T-cell (primary cell): ENCODE results near the gene JTB. TPM values are rescaled to one million over a fixed set of nuclear protein-coding genes. Genes with fewer than 3 reads are reported as not detected.

Source experiments
- ATAC-seq, 4 experiments: fragments of 200-7000 bp in 3 of 4; fragments of 150-1000 bp in 1 of 4; cut with Tn5 transposase; replicated peaks in 1 of 4; 1 replicate in 3 of 4; 2 replicates in 1 of 4; pipeline ENCODE4 v1.10.0; 2021; ENCODE audit warnings: moderate library complexity in 3 of 4, mild to moderate bottlenecking in 2 of 4, moderate number of reproducible peaks in 1 of 4
- CTCF ChIA-PET, 2 donors: fragments of 300-600 bp; sonication (Branson Sonifier 250); formaldehyde crosslinking; loops; one replicate each; lab custom pipeline; 2022; ENCODE audit warnings: antibody characterized with exemption in 2 of 2; lab: Charles Lee
- POLR2A ChIA-PET, 2 donors: fragments of 300-600 bp; sonication (Branson Sonifier 250); formaldehyde crosslinking; loops; one replicate each; lab custom pipeline; 2022; ENCODE audit warnings: antibody characterized with exemption in 2 of 2; lab: Charles Lee
- DNase-seq, 35 experiments: peaks; one replicate each; pipeline versions ENCODE4 v3.0.0 to v3.0.0-alpha.2; 2013 to 2023
- H3K27ac ChIP-seq: one replicate; pipeline ENCODE4 v1.5.1; 2013; ENCODE audit warnings: low read length
- H3K27me3 ChIP-seq, 2 experiments: replicated peaks in 1 of 2; 1 replicate in 1 of 2; 2 replicates in 1 of 2; pipeline versions ENCODE4 v1.6.1 to v1.7.0; 2013; ENCODE audit warnings: low read length in 1 of 2, mixed read lengths in 1 of 2; ENCODE audit not compliant: control insufficient read depth in 2 of 2, insufficient read depth in 2 of 2; ENCODE audit errors: extremely low read depth in 1 of 2
- H3K36me3 ChIP-seq, 2 donors: 1 replicate in 1 of 2; 2 replicates in 1 of 2; pipeline versions ENCODE4 v1.6.1 to v1.7.0; 2013; ENCODE audit warnings: low read length in 1 of 2; ENCODE audit not compliant: control insufficient read depth in 2 of 2, insufficient read depth in 1 of 2; ENCODE audit errors: extremely low read depth in 1 of 2
- H3K4me1 ChIP-seq, 2 experiments: 1 replicate in 1 of 2; 2 replicates in 1 of 2; pipeline versions ENCODE4 v1.6.1 to v1.7.0; 2013; ENCODE audit warnings: low read length in 2 of 2, mixed read lengths in 1 of 2; ENCODE audit not compliant: insufficient read depth in 2 of 2, control insufficient read depth in 1 of 2; ENCODE audit errors: extremely low read depth in 1 of 2
- H3K4me3 ChIP-seq, 2 donors: 1 replicate in 1 of 2; 2 replicates in 1 of 2; pipeline versions ENCODE4 v1.5.1 to v1.7.0; 2013; ENCODE audit warnings: mild to moderate bottlenecking in 2 of 2, low read length in 1 of 2, moderate library complexity in 1 of 2; ENCODE audit not compliant: control insufficient read depth in 1 of 2; ENCODE audit errors: extremely low read depth in 1 of 2
- H3K9me3 ChIP-seq: 2 replicates; pipeline ENCODE4 v1.7.0; 2013
- H3K27ac Mint-ChIP-seq, 2 donors: one replicate each; pipeline ENCODE4 v1.8.0; 2020 to 2021; ENCODE audit warnings: mild to moderate bottlenecking in 2 of 2, mixed read lengths in 2 of 2
- H3K27me3 Mint-ChIP-seq, 2 donors: one replicate each; pipeline ENCODE4 v1.8.0; 2021 to 2022; ENCODE audit warnings: mixed read lengths in 2 of 2
- H3K36me3 Mint-ChIP-seq: one replicate; pipeline ENCODE4 v1.8.0; 2021; ENCODE audit warnings: mixed read lengths
- H3K4me1 Mint-ChIP-seq, 3 donors: one replicate each; pipeline ENCODE4 v1.8.0; 2020 to 2022; ENCODE audit warnings: mixed read lengths in 3 of 3, mild to moderate bottlenecking in 1 of 3
- H3K4me3 Mint-ChIP-seq, 3 donors: one replicate each; pipeline ENCODE4 v1.8.0; 2020 to 2022; ENCODE audit warnings: mild to moderate bottlenecking in 3 of 3, mixed read lengths in 3 of 3, moderate library complexity in 3 of 3
- H3K9me3 Mint-ChIP-seq, 3 donors: one replicate each; pipeline ENCODE4 v1.8.0; 2020 to 2022; ENCODE audit warnings: mixed read lengths in 3 of 3
- WGBS: methylation state at CpG from one replicate; pipeline ENCODE4 v1.1.5; 2013; ENCODE audit warnings: missing lambda C conversion rate; ENCODE audit not compliant: insufficient coverage; 5-methylcytosine and 5-hydroxymethylcytosine counted together
- total RNA-seq, 35 experiments: library from RNA in 6 of 35; stranded (reverse) in 6 of 35; fragments of 120-200 nt in 1 of 35; gene quantifications; one replicate each; pipeline versions ENCODE4 v1.2.1 to v1.2.4 and lab custom pipeline; 2013 to 2026

The JTB gene
- total RNA-seq, 5 donors from 2014 or later (not counting 1 experiment from before 2014, with no cell fraction given): 90.4 to 137 (median 129) TPM

GRCh38 chr1:153973525-153973924 is 3.9 kb downstream of the JTB start:
- ChIA-PET POLR2A (no interaction called here), CTCF (no interaction called here)
- H3K4me1 ChIP-seq: peaks cover 15 to 29% of the 10 kb centered on the region in 2 experiments
- peaks cover 15% of the 10 kb centered on the region for H3K36me3 Mint-ChIP-seq
- H3K4me3 Mint-ChIP-seq: no peak overlapping the region
- peaks cover 35 to 48% (median 44%) of the 10 kb centered on the region in 3 donors for H3K4me1 Mint-ChIP-seq
- H3K36me3 ChIP-seq: peaks cover 8 to 38% of the 10 kb centered on the region in 2 donors
- H3K4me3 ChIP-seq: no peak overlapping the region
- H3K27ac Mint-ChIP-seq: no peak overlapping the region
- no peaks in the 10 kb centered on the region for H3K27me3 ChIP-seq
- no peaks in the 10 kb centered on the region for H3K9me3 ChIP-seq
- H3K27ac ChIP-seq: no peak overlapping the region
- H3K27me3 Mint-ChIP-seq: no peaks in the 10 kb centered on the region
- 98% methylated on average over 4 of the region's 7 CpGs for WGBS
- DNase-seq: no peak
- ATAC-seq: no peak
- H3K9me3 Mint-ChIP-seq: no peaks in the 10 kb centered on the region

GRCh38 chr1:153973071-153973470 is 4.4 kb downstream of the JTB start:
- H3K4me1 Mint-ChIP-seq: peaks cover 32 to 48% (median 41%) of the 10 kb centered on the region in 3 donors
- 87% methylated on average over 2 of the region's 3 CpGs for WGBS
- CTCF ChIA-PET: no interaction called here

GRCh38 chr1:153970346-153970745 is 7.1 kb downstream of the JTB start:
- H3K4me3 ChIP-seq: no peak overlapping the region
- H3K27ac Mint-ChIP-seq: peak overlapping the region; percentile 28 to 56
- CTCF ChIA-PET: interaction anchor here in 1 of 2 donors (0.6 to 1.3 kb wide), 2 partner anchors 21 to 373 kb away, joined by 3 to 4 read pairs; no protein-coding TSS in a partner anchor
- no peak overlapping the region for H3K4me3 Mint-ChIP-seq
- POLR2A ChIA-PET: interaction anchor here (0.6 kb wide), 2 partner anchors 20 to 43 kb away, joined by 3 to 17 read pairs; no protein-coding TSS in a partner anchor
- whole genome bisulfite sequencing: no CpG with 5 or more reads among the region's 2 CpGs
- H3K27me3 ChIP-seq: no peaks in the 10 kb centered on the region
- H3K9me3 ChIP-seq: no peaks in the 10 kb centered on the region
- H3K27ac ChIP-seq: no peak overlapping the region
- no peaks in the 10 kb centered on the region for H3K9me3 Mint-ChIP-seq
- no peak for ATAC-seq
- peaks cover 8 to 30% of the 10 kb centered on the region in 2 donors for H3K36me3 ChIP-seq
- no peak for DNase-seq
- H3K36me3 Mint-ChIP-seq: peaks cover 8% of the 10 kb centered on the region
- H3K4me1 ChIP-seq: peaks cover 8 to 26% of the 10 kb centered on the region in 2 experiments
- H3K4me1 Mint-ChIP-seq: peaks cover 35 to 55% (median 45%) of the 10 kb centered on the region in 3 donors
- no peaks in the 10 kb centered on the region for H3K27me3 Mint-ChIP-seq

More at GRCh38 chr1:153973071-153973470, 4.4 kb downstream of the JTB start:
- peaks cover 12 to 30% of the 10 kb centered on the region in 2 experiments for H3K4me1 ChIP-seq
- POLR2A ChIA-PET: no interaction called here
- Mint-ChIP-seq H3K36me3 (peaks cover 15% of the 10 kb centered on the region), H3K27me3 (no peaks in the 10 kb centered on the region), H3K9me3 (no peaks in the 10 kb centered on the region), H3K27ac (peak overlapping the region; percentile 57 to 79), H3K4me3 (no peak overlapping the region)
- no peak overlapping the region for H3K27ac ChIP-seq
- peaks cover 8 to 38% of the 10 kb centered on the region in 2 donors for H3K36me3 ChIP-seq
- DNase-seq (no peak), ATAC-seq (no peak)
- H3K4me3 ChIP-seq: no peak overlapping the region
- H3K27me3 ChIP-seq: no peaks in the 10 kb centered on the region
- no peaks in the 10 kb centered on the region for H3K9me3 ChIP-seq

GRCh38 chr1:153968972-153969371 is 8.5 kb downstream of the JTB start:
- H3K36me3 Mint-ChIP-seq: peaks cover 1% of the 10 kb centered on the region
- peaks cover 34 to 62% (median 45%) of the 10 kb centered on the region in 3 donors for H3K4me1 Mint-ChIP-seq
- 76% methylated on average over 2 of the region's 2 CpGs for WGBS
- peak overlapping the region in 1 of 3 donors; percentile 24 for H3K4me3 Mint-ChIP-seq
- Histone ChIP-seq H3K36me3 (peaks cover 6 to 18% of the 10 kb centered on the region in 2 donors), H3K4me3 (no peak overlapping the region), H3K27ac (no peak overlapping the region), H3K9me3 (no peaks in the 10 kb centered on the region), H3K4me1 (peaks cover 12 to 39% of the 10 kb centered on the region in 2 experiments), H3K27me3 (no peaks in the 10 kb centered on the region)
- DNase-seq: no peak
- no peaks in the 10 kb centered on the region for H3K27me3 Mint-ChIP-seq
- no peaks in the 10 kb centered on the region for H3K9me3 Mint-ChIP-seq
- H3K27ac Mint-ChIP-seq: peak overlapping the region; percentile 78 to 86
- no peak for ATAC-seq
- POLR2A ChIA-PET: no interaction called here
- CTCF ChIA-PET: interaction anchor here in 1 of 2 donors (0.6 to 3.8 kb wide), 3 partner anchors 8 to 63 kb away, joined by 5 to 23 read pairs (median 9); partner anchors contain the start of genes CRTC2 and JTB

- Histone ChIP-seq H3K9me3 (no peaks in the 10 kb centered on the region), H3K4me3 (no peak overlapping the region), H3K4me1 (peaks cover 12 to 42% of the 10 kb centered on the region in 2 experiments), H3K36me3 (peaks cover 0 to 13% of the 10 kb centered on the region in 2 donors), H3K27me3 (no peaks in the 10 kb centered on the region), H3K27ac (peak overlapping the region; percentile 82)
- Mint-ChIP-seq H3K9me3 (no peaks in the 10 kb centered on the region), H3K27ac (peak overlapping the region; percentile 78 to 98), H3K27me3 (no peaks in the 10 kb centered on the region), H3K4me3 (peak overlapping the region in 2 of 3 donors; percentile 24 to 92), H3K36me3 (no peaks in the 10 kb centered on the region), H3K4me1 (peaks cover 40 to 64% (median 51%) of the 10 kb centered on the region in 3 donors)
- DNase-seq (no peak), ATAC-seq (no peak)
- POLR2A ChIA-PET: interaction anchor here (0.5 to 2.2 kb wide), 6 partner anchors 8 to 193 kb away, joined by 4 to 8 read pairs (median 6); partner anchors contain the start of genes JTB (in 2 of the 2) and SLC27A3 (in 1 of the 2)
- WGBS: 72% methylated on average over 11 of the region's 13 CpGs
- CTCF ChIA-PET: interaction anchor here in 1 of 2 donors (1.5 to 3.8 kb wide), 4 partner anchors 9 to 23 kb away, joined by 9 to 23 read pairs (median 10); partner anchors contain the start of genes CRTC2, DENND4B, JTB and RAB13
These were observed 9.1 kb downstream of the JTB start for GRCh38 chr1:153968408-153968807.

- H3K27ac Mint-ChIP-seq: peak overlapping the region; percentile 97 to 98
- no peaks in the 10 kb centered on the region for H3K9me3 ChIP-seq
- peaks cover 14 to 46% of the 10 kb centered on the region in 2 experiments for H3K4me1 ChIP-seq
- H3K4me3 Mint-ChIP-seq: peak overlapping the region; percentile 86 to 95 (median 92)
- no peaks in the 10 kb centered on the region for H3K9me3 Mint-ChIP-seq
- H3K36me3 Mint-ChIP-seq: no peaks in the 10 kb centered on the region
- H3K27me3 Mint-ChIP-seq: no peaks in the 10 kb centered on the region
- 26% methylated on average over 3 of the region's 8 CpGs for WGBS
- POLR2A ChIA-PET: interaction anchor here (0.5 to 2.2 kb wide), 8 partner anchors 9 to 322 kb away, joined by 3 to 8 read pairs (median 5); partner anchors contain the start of genes JTB (in 2 of the 2) and SLC27A3 (in 1 of the 2)
- no peak for DNase-seq
- peak overlapping the region; percentile 78 to 91 for H3K4me3 ChIP-seq
- H3K4me1 Mint-ChIP-seq: peaks cover 42 to 65% (median 52%) of the 10 kb centered on the region in 3 donors
- H3K27ac ChIP-seq: peak overlapping the region; percentile 82
- no peaks in the 10 kb centered on the region for H3K27me3 ChIP-seq
- CTCF ChIA-PET: interaction anchor here in 1 of 2 donors (1.0 to 3.8 kb wide), 6 partner anchors 9 to 23 kb away, joined by 4 to 23 read pairs (median 9); partner anchors contain the start of genes CRTC2, DENND4B, JTB and RAB13
- H3K36me3 ChIP-seq: peaks cover 0 to 9% of the 10 kb centered on the region in 2 donors
- ATAC-seq: no peak
These were observed 9.5 kb downstream of the JTB start for GRCh38 chr1:153968000-153968363.
